ENCODE results near the gene LRRFIP2.

Gene LRRFIP2

GRCh38 chr3:37114251-37115145, 59.9 kb downstream of the LRRFIP2 start:
- DNase-seq: no peak

GRCh38 chr3:37112987-37113386, 61.4 kb downstream of the LRRFIP2 start:
- DNase-seq: no peak

GRCh38 chr3:37111199-37111598, 63.2 kb downstream of the LRRFIP2 start:
- no peak for DNase-seq

GRCh38 chr3:37107846-37108245, 66.5 kb downstream of the LRRFIP2 start:
- no peak for DNase-seq

- DNase-seq: no peak
Measured at GRCh38 chr3:37103103-37103808, 71.1 kb downstream of the LRRFIP2 start.

DNA sequence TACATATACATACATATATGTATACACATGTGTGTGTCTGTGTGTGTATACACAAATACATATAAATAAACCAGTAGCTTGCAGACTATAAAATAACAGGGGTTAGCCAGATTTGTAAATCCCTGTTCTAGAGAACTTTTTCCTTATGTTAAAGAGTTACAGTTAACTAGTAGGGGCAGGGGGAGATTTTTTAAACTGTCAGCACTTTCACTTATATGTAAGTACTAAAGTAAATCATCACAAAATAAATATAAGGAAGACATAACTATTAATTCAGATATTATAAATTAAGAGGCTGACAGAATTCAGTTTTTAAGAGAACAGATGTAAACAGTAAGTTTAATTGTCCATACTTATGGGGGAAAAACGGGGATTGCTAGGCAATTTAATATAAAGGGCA, 74.0 kb downstream of the LRRFIP2 start:
- no peak for DNase-seq

- DNase-seq: no peak
Measured at GRCh38 chr3:37099469-37099868, 74.9 kb downstream of the LRRFIP2 start.

DNA sequence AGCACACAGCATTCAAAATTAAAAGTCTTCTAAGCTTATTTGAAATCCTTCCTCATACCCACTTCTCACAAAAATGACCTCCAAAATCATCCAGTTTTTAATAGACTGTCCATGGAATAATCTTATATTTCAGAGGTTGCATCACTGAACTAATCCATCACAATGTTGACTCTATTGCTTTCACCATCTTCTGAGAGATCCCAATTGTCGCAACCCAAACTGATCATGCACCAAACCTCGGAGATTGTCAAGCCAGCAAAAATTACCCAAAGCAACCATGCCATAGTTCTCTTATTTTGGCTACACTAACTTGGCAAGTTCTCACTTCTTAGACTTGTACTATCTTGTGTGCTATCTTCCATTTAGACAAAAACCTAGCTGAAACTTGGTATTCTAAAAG, 75.5 kb downstream of the LRRFIP2 start:
- no peak for DNase-seq

DNA sequence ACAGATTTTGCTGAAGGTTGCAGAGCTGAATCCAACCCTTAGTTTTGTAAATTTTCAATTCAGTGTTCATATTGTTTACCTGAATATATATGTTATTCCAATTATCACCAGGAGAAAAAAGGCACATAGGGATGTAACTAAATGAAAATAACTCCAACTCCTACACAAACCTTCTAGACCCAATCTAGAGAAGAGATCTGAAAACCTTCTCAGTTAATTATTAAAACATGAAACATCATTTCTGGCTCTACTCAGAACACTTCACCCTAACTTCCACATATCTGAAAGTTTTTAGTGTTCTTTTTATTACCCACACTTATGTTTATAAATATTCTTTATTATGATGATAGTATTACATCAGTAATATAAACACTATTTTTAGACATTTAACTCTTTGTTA, 76.6 kb downstream of the LRRFIP2 start:
- no peak for DNase-seq

GRCh38 chr3:37096975-37097374, 77.4 kb downstream of the LRRFIP2 start:
- DNase-seq: no peak

- DNase-seq: no peak
Measured at GRCh38 chr3:37096288-37096687, 78.1 kb downstream of the LRRFIP2 start.

GRCh38 chr3:37094636-37095035, 79.7 kb downstream of the LRRFIP2 start:
- no peak for DNase-seq

- no peak for DNase-seq
Measured at GRCh38 chr3:37093481-37093880, 80.9 kb downstream of the LRRFIP2 start.

- DNase-seq: no peak
Measured at GRCh38 chr3:37092484-37092883, 81.9 kb downstream of the LRRFIP2 start.

- DNase-seq: no peak
Measured at GRCh38 chr3:37087870-37088269, 86.5 kb downstream of the LRRFIP2 start.

- no peak for DNase-seq
Measured at GRCh38 chr3:37086918-37087317, 87.5 kb downstream of the LRRFIP2 start.

- DNase-seq: no peak
Measured at GRCh38 chr3:37082317-37082716, 92.1 kb downstream of the LRRFIP2 start.

GRCh38 chr3:37075955-37076354, 98.4 kb downstream of the LRRFIP2 start:
- DNase-seq: no peak

DNA sequence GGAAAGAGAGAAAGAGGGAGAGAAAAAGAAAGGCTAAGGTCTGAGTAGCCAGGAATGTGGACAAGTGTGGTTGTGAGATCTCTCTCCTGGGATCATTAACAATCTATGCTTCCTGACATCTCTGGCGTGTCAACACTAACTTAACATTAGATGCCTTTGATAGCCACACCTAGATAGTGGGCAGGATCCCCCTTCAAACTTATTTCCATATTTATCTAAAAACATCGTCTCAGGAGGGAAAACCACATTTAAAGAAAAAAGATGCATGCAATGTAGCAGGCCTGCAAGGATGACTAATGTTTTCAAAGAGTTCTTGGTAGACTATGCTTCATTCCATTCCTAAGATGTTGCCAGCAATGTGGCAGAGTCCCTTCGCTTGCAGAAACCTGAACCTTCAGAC, 100.2 kb downstream of the LRRFIP2 start:
- DNase-seq: no peak

DNA sequence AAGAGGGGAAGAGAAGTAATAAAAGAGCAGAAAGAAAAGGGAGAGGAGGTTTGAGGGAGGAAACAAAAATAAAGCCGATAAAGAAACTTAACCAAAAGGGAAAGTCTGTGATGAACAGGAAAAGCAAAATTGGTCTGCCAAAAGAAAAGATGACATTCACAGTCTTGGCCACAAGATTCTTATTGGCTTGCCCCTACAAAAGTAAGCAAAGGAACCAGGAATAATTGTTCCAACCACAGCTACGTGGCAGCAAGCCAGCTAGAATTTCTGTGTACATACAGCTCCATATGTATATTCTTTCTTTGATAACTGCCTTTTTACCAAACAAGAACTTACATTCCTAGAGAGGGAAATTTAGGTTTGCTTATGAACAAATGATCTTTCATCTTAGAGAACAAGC, 101.5 kb downstream of the LRRFIP2 start:
- DNase-seq: no peak

DNA sequence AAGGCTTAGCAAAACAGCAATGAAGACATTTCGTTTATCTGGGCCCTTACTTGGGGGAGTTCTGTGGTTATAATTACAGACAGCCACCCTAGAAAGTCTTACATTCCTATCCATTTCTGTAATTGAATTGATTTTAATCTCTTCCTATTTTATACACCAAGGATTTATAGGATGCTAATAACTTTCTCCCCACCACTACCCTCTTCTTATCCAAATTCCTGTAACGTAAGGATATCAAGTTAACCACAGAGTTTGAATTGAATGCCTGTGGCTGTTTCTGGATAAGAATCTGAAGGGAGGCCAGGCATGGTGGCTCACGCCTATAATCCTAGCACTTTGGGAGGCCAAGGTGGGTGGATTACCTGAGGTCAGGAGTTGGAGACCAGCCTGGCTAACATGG, 102.5 kb downstream of the LRRFIP2 start:
- no peak for DNase-seq

DNA sequence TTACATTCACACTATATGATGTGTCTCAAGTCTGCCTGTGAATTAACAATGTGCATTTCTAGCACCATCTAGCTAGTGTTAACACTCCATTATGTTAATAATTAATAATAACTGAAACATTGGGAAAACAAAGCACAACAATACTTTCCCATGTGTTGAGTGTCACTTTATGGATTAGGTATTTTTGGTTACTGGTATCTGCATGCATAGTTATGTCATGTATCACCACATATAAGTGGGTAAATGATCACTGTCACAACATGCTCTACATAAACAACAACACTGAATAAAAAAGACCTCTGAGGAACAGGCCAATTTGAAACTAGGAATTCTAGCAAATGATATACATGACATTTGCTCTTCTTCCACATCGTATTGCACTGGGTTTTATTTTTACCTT, 106.4 kb downstream of the LRRFIP2 start:
- no peak for DNase-seq

- no peak for DNase-seq
Measured at GRCh38 chr3:37067577-37067976, 106.8 kb downstream of the LRRFIP2 start.

GRCh38 chr3:37064747-37065146, 109.6 kb downstream of the LRRFIP2 start:
- no peak for DNase-seq

Data from NCI-H2227 treated with DMSO at 0.1 percent for 48 hours (cell line).